OCI-LY7 (cell line): ENCODE data around the gene REXO1.

Experiments used
- CTCF ChIP-seq: fragments of 200-600 bp; sonication (generic); conservative IDR thresholded peaks from 2 replicates; pipeline ENCODE4 v1.5.1; 2014; ENCODE audit warnings: mild to moderate bottlenecking, antibody characterized with exemption, low read length, moderate library complexity, mixed read lengths
- EZH2phosphoT487 ChIP-seq: fragments of 200-600 bp; sonication (generic); IDR thresholded peaks from 2 replicates; pipeline ENCODE4 v1.6.1; 2018; ENCODE audit warnings: low read depth, borderline replicate concordance, mild to moderate bottlenecking, mixed run types, antibody characterized with exemption, low read length, moderate library complexity, mixed read lengths

- TF ChIP-seq EZH2phosphoT487 (no peak), CTCF (no peak)
Measured at GRCh38 chr19:1855828-1856255, 7.6 kb upstream of the REXO1 start.
